HG02642 (cell line): ENCODE data around the gene CLK4.

ENCODE experiments used
- ATAC-seq: cut with Tn5 transposase; IDR thresholded peaks from one replicate; pipeline ENCODE4 v1.9.1; 2021; ENCODE audit warnings: mild to moderate bottlenecking; ENCODE audit not compliant: unreplicated experiment, poor library complexity

Gene CLK4

GRCh38 chr5:178589180-178590140 is 37.4 kb downstream of the CLK4 start:
- ATAC-seq: no peak

- no peak for ATAC-seq
Observed at GRCh38 chr5:178588769-178589168, 38.1 kb downstream of the CLK4 start.

- no peak for ATAC-seq
Observed at GRCh38 chr5:178587763-178588611, 38.9 kb downstream of the CLK4 start.

- no peak for ATAC-seq
Observed at GRCh38 chr5:178586396-178586795, 40.5 kb downstream of the CLK4 start.

- peak; percentile 75 for ATAC-seq
Observed at GRCh38 chr5:178585421-178585820, 41.4 kb downstream of the CLK4 start.

GRCh38 chr5:178583279-178583678 is 43.6 kb downstream of the CLK4 start:
- no peak for ATAC-seq

- ATAC-seq: no peak
Observed at GRCh38 chr5:178582291-178582690, 44.6 kb downstream of the CLK4 start.

- no peak for ATAC-seq
Observed at GRCh38 chr5:178581621-178582020, 45.2 kb downstream of the CLK4 start.

GRCh38 chr5:178580271-178580955 is 46.4 kb downstream of the CLK4 start:
- ATAC-seq: no peak

- ATAC-seq: no peak
Observed at GRCh38 chr5:178577944-178578343, 48.9 kb downstream of the CLK4 start.

GRCh38 chr5:178577376-178577839 is 49.4 kb downstream of the CLK4 start:
- ATAC-seq: no peak

GRCh38 chr5:178576591-178577351 is 50.1 kb downstream of the CLK4 start:
- no peak for ATAC-seq

- no peak for ATAC-seq
Observed at GRCh38 chr5:178573216-178573615, 53.6 kb downstream of the CLK4 start.

GRCh38 chr5:178572617-178573016 is 54.2 kb downstream of the CLK4 start:
- ATAC-seq: no peak

- ATAC-seq: no peak
Observed at GRCh38 chr5:178569485-178569884, 57.4 kb downstream of the CLK4 start.

- ATAC-seq: no peak
Observed at GRCh38 chr5:178564811-178565550, 61.9 kb downstream of the CLK4 start.

GRCh38 chr5:178564397-178564796 is 62.5 kb downstream of the CLK4 start:
- ATAC-seq: no peak

GRCh38 chr5:178563621-178564020 is 63.2 kb downstream of the CLK4 start:
- ATAC-seq: no peak

GRCh38 chr5:178561746-178562264 is 65.0 kb downstream of the CLK4 start:
- ATAC-seq: no peak
